ENCODE measurements around the gene CAP2. TPM values are rescaled to one million over a fixed set of nuclear protein-coding genes. Genes with fewer than 3 reads are reported as not detected.

The CAP2 gene
- total RNA-seq, 3 donors from 2014 or later: 2.2 to 56.1 (median 3.4) TPM

DNA sequence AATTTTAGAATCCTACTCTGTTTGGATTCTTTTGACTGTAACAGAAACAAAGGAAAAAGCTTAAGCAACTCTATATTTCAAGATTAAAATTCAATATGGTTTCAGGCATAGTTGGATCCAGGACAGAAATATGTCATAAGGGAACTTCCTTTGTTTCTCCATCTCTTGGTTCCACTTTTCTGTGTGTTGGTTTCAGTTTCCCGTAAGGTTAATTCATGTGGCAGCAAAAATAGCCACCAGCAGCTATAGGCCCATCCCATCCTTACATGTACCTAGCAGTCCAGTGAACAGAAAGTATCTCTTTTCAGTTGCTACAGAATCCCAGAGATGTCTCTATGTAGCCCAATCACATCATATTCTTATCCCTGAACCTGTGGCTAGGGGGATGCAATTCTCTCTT, 197.9 kb downstream of the CAP2 start:
- H3K36me3 ChIP-seq (ENCODE audit: low read depth): no peaks in the 10 kb centered on the region
- DNase-seq: no peak
- TF ChIP-seq, protein P1, sequence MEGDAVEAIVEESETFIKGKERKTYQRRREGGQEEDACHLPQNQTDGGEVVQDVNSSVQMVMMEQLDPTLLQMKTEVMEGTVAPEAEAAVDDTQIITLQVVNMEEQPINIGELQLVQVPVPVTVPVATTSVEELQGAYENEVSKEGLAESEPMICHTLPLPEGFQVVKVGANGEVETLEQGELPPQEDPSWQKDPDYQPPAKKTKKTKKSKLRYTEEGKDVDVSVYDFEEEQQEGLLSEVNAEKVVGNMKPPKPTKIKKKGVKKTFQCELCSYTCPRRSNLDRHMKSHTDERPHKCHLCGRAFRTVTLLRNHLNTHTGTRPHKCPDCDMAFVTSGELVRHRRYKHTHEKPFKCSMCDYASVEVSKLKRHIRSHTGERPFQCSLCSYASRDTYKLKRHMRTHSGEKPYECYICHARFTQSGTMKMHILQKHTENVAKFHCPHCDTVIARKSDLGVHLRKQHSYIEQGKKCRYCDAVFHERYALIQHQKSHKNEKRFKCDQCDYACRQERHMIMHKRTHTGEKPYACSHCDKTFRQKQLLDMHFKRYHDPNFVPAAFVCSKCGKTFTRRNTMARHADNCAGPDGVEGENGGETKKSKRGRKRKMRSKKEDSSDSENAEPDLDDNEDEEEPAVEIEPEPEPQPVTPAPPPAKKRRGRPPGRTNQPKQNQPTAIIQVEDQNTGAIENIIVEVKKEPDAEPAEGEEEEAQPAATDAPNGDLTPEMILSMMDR (IDR thresholded peaks at IDR 0.05): no peak
- H3K4me3 ChIP-seq: no peak overlapping the region
- H3K9me3 ChIP-seq: no peaks in the 10 kb centered on the region
- intact Hi-C loops (cut with DNase I, micrococcal nuclease): no loop called here
- no peak for ATAC-seq
- peaks cover 16% of the 10 kb centered on the region for H3K4me1 ChIP-seq (ENCODE audit: low read depth)

DNA sequence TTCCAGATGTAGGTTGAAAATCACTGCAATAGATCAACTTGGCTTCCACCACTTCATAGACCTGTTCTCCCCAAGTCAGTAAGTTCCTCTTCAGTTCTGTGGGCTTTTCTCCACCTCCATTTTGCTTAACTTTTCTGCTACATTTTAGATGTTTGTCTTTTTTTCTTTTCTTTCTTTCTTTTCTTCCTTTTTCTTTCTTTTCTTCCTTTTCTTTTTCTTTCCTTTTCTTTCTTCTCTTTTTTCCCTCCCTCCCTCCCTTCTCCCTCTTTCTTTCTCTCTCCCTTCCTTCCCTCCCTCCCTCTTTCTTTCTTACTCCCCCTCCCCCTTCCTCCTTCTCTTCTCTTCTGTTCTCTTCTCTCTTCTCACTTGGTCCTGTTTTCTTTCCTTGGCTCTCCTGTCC, 199.9 kb downstream of the CAP2 start:
- intact Hi-C loops (cut with DNase I, micrococcal nuclease): no loop called here
- peaks cover 7% of the 10 kb centered on the region for H3K4me1 ChIP-seq (ENCODE audit: low read depth)
- TF ChIP-seq, protein P1 (IDR thresholded peaks at IDR 0.05): no peak
- H3K9me3 ChIP-seq: no peaks in the 10 kb centered on the region
- ATAC-seq (no peak), DNase-seq (no peak)
- H3K4me3 ChIP-seq: no peak overlapping the region
- H3K36me3 ChIP-seq (ENCODE audit: low read depth): no peaks in the 10 kb centered on the region

DNA sequence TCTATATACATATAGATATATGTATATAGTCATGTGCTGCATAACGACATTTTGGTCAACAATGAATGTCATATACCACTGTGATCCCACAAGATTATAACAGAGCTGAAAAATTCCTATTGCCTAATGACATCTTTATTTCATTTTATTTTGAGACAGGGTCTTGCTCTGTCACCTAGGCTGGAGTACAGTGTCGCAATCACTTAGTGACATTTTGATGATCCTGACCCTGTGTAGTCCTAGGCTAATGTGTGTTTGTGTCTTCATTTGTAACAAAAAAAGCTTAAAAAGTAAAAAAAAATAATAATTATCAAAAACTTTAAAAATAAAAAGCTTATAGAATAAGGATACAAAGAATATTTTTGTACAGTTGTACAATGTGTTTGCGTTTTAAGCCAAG, 202.7 kb downstream of the CAP2 start:
- no peaks in the 10 kb centered on the region for H3K9me3 ChIP-seq
- TF ChIP-seq, protein P1 (IDR thresholded peaks at IDR 0.05): no peak
- H3K4me1 ChIP-seq (ENCODE audit: low read depth): no peaks in the 10 kb centered on the region
- DNase-seq (no peak), ATAC-seq (no peak)
- no peaks in the 10 kb centered on the region for H3K36me3 ChIP-seq (ENCODE audit: low read depth)
- intact Hi-C loops (cut with DNase I, micrococcal nuclease): no loop called here
- no peak overlapping the region for H3K4me3 ChIP-seq

DNA sequence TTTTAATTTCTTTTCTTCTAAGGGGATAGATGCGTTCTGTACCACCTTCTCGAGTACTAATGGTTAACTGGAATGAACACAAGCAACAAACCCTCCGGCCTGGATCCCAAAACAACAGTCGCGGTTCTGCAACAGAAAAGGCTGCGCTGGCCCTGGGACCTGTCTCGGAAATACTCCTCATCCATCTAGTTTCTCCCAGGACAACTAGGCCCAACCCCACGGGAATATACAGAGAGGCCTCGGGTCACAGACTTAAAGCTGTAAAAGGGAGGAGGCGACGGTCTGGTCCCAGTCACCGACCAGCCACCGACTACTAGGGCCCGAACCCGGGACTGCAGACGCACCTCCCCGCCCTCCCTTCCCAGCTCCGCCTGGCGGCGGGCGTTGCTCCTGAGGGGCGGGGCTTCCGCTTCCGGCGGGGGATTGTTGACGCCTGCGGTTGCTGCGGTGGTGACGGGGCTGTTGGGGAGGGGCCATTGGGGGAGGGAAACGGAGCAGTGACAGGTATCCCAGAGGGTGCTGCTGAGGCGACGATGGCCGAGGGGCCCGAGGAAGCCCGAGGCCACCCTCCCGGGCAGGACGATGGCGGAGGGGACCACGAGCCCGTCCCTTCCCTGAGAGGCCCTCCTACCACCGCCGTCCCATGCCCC, 206.6 kb downstream of the CAP2 start, which contains the start of gene FAM8A1:
TSS of gene FAM8A1 (plus strand) at position 426 of the 650 bp plus-strand sequence. CDS start at position 534, 108 bp downstream.
- TF ChIP-seq, protein P1 (IDR thresholded peaks at IDR 0.05): peak; percentile 26
- DNase-seq (peak; percentile 97 to 98 (median 98)), ATAC-seq (peak; percentile 97)
- Histone ChIP-seq H3K36me3 (ENCODE audit: low read depth) (no peaks in the 10 kb centered on the region), H3K4me3 (peak within 1 kb of the TSS; percentile 83), H3K4me1 (ENCODE audit: low read depth) (peaks cover 13% of the 10 kb centered on the region), H3K9me3 (no peaks in the 10 kb centered on the region)
- intact Hi-C loops (cut with DNase I, micrococcal nuclease): no loop called here

DNA sequence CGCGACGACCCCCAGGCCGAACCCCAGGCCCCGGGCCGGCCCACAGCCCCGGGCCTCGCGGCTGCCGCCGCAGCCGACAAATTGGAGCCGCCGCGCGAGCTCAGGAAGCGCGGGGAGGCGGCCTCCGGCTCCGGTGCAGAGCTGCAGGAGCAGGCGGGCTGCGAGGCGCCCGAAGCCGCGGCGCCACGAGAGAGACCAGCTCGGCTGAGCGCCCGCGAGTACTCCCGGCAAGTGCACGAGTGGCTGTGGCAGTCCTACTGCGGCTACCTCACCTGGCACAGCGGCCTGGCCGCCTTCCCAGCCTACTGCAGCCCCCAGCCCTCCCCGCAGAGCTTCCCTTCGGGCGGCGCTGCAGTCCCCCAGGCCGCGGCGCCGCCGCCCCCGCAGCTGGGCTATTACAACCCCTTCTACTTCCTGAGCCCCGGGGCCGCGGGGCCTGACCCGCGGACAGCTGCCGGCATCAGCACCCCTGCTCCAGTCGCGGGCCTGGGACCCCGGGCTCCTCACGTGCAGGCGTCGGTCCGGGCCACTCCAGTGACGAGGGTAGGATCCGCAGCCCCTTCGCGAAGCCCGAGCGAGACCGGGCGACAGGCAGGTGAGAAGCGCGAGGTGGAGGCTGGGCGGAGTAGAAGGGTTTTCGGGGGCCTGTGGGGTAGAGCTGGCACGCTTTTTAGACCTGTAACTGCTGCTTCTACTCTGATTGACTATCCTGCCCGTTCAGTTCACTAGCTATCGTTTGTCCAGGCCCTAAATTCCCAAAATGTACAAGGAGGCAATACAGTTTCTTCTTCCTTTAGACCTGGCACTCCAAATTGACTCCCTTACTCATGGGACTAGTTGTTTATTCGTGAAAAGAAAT, 207.4 kb downstream of the CAP2 start:
- DNase-seq (peak; percentile 49 to 79 (median 72)), ATAC-seq (peak; percentile 64)
- H3K9me3 ChIP-seq: no peaks in the 10 kb centered on the region
- intact Hi-C loops (cut with DNase I, micrococcal nuclease): no loop called here
- peak overlapping the region; percentile 83 for H3K4me3 ChIP-seq
- no peaks in the 10 kb centered on the region for H3K36me3 ChIP-seq (ENCODE audit: low read depth)
- TF ChIP-seq, protein P1 (IDR thresholded peaks at IDR 0.05): no peak
- H3K4me1 ChIP-seq (ENCODE audit: low read depth): peaks cover 13% of the 10 kb centered on the region
